HG03196 (cell line): ENCODE measurements around the gene GASK1A.

ENCODE experiments used
- ATAC-seq: cut with Tn5 transposase; IDR thresholded peaks from one replicate; pipeline ENCODE4 v1.9.1; 2021; ENCODE audit not compliant: unreplicated experiment

GASK1A gene

GRCh38 chr3:42982645-42983412 is 3.7 kb downstream of the GASK1A start:
- ATAC-seq, result no peak

GRCh38 chr3:42983927-42984326 is 4.8 kb downstream of the GASK1A start:
- ATAC-seq, result no peak

- ATAC-seq, result no peak
Observed at GRCh38 chr3:42984701-42985100, 5.6 kb downstream of the GASK1A start.

- no peak for ATAC-seq
Observed at GRCh38 chr3:42988097-42988496, 9.0 kb downstream of the GASK1A start.

GRCh38 chr3:42988566-42988965 is 9.5 kb downstream of the GASK1A start:
- no peak for ATAC-seq

- no peak for ATAC-seq
Observed at GRCh38 chr3:42991341-42992315, 12.5 kb downstream of the GASK1A start.

GRCh38 chr3:42994595-42994994 is 15.5 kb downstream of the GASK1A start:
- ATAC-seq, result no peak

GRCh38 chr3:42996021-42996420 is 16.9 kb downstream of the GASK1A start:
- ATAC-seq, result no peak

GRCh38 chr3:42996633-42997075 is 17.5 kb downstream of the GASK1A start:
- ATAC-seq, result no peak

GRCh38 chr3:42999212-42999611 is 20.1 kb downstream of the GASK1A start:
- ATAC-seq, result no peak

GRCh38 chr3:42999632-43000031 is 20.5 kb downstream of the GASK1A start:
- ATAC-seq, result no peak

GRCh38 chr3:43000387-43000786 is 21.3 kb downstream of the GASK1A start:
- no peak for ATAC-seq

- no peak for ATAC-seq
Observed at GRCh38 chr3:43001094-43001553, 22.0 kb downstream of the GASK1A start.

GRCh38 chr3:43001556-43002121 is 22.5 kb downstream of the GASK1A start:
- ATAC-seq, result no peak

- ATAC-seq, result no peak
Observed at GRCh38 chr3:43004282-43004681, 25.2 kb downstream of the GASK1A start.

GRCh38 chr3:43005253-43005652 is 26.1 kb downstream of the GASK1A start:
- ATAC-seq, result no peak

GRCh38 chr3:43005981-43006380 is 26.9 kb downstream of the GASK1A start:
- no peak for ATAC-seq

GRCh38 chr3:43006825-43007224 is 27.7 kb downstream of the GASK1A start:
- ATAC-seq, result no peak

GRCh38 chr3:43009547-43009946 is 30.4 kb downstream of the GASK1A start:
- no peak for ATAC-seq

GRCh38 chr3:43010638-43011037 is 31.5 kb downstream of the GASK1A start:
- no peak for ATAC-seq

- no peak for ATAC-seq
Observed at GRCh38 chr3:43011638-43012037, 32.5 kb downstream of the GASK1A start.
